Measurements from ENCODE around the gene HGS.
"Not testable (repeated sequence)": the region's sequence is repeated elsewhere in the genome, so short reads cannot be mapped to it uniquely, and the experiment has no call there.

HGS gene

DNA sequence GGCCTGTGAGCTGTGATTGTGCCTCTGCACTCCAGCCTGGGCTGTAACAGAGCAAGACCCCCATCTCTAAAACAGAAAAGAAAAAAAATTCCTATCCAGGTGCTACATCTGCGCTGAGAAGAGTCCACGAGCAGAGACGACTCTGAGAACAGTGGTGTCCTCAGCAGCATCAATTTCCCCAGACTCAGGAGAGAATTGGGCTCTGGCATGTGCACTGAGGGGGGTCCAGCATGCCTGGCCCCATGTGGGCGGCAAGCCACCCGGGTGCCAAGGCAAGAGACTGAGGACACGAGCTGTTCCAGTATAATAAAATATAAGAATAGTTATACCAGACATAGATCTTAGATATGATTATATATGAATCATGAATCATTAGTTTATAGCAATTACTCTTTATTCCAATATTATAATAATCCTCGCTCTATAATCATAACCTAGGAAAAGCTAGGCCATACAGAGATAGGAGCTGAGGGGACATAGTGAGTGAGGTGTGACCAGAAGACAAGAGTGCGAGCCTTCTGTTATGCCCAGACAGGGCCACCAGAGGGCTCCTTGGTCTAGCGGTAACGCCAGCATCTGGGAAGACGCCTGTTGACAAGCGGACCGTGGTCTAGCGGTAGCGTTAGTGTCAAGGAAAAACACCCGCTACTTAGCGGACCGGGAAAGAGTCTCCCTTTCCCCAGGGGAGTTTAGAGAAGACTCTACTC lies 8.1 kb upstream of the HGS start:
- H3K4me2 ChIP-seq (ENCODE audit: low read length); H3K4me3 ChIP-seq (ENCODE audit: low read length); H3K9me3 ChIP-seq (replicated peaks; ENCODE audit: low read length); H3K9ac ChIP-seq (ENCODE audit: low read depth, low read length); H3K27me3 ChIP-seq (ENCODE audit: control insufficient read depth, insufficient read depth, low read length); H3K4me1 ChIP-seq (ENCODE audit: control insufficient read depth, insufficient read depth, low read length): not testable (repeated sequence)
- H3K36me3 ChIP-seq (ENCODE audit: insufficient read depth, low read length) = peaks cover 36% of the 10 kb centered on the region

DNA sequence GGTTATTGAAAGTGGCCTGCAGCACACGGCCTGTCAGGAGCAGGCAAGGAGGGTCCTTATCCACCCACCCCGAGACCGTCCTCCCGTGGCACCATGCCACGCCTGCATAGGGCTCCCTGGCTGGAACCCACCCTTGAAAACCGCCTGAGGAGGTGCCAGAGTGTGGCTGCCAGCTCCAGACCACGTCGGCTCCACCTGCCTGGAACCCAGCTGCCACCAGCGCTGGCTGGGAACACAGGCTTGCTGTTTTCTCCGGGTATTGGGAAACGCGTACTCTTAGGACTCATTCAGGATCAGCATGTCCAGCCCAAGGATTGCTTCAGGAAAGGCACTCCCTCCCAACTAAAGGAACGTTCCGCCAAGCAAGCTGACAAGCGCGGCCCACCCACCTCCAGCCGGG lies 6.9 kb upstream of the HGS start:
- H3K9ac ChIP-seq (ENCODE audit: low read depth, low read length) = no peak overlapping the region
- H3K9me3 ChIP-seq (replicated peaks; ENCODE audit: low read length) = no peaks in the 10 kb centered on the region
- H3K36me3 ChIP-seq (ENCODE audit: insufficient read depth, low read length) = peaks cover 35% of the 10 kb centered on the region
- no peak overlapping the region for H3K4me2 ChIP-seq (ENCODE audit: low read length)
- H3K27me3 ChIP-seq (ENCODE audit: control insufficient read depth, insufficient read depth, low read length) = no peaks in the 10 kb centered on the region
- H3K4me3 ChIP-seq (ENCODE audit: low read length) = no peak overlapping the region
- H3K4me1 ChIP-seq (ENCODE audit: control insufficient read depth, insufficient read depth, low read length) = peaks cover 7% of the 10 kb centered on the region

GRCh38 chr17:81680150-81680549 lies 3.7 kb upstream of the HGS start:
- no peak overlapping the region for H3K4me3 ChIP-seq (ENCODE audit: low read length)
- H3K9ac ChIP-seq (ENCODE audit: low read depth, low read length) = no peak overlapping the region
- H3K36me3 ChIP-seq (ENCODE audit: insufficient read depth, low read length) = peaks cover 17% of the 10 kb centered on the region

GRCh38 chr17:81681672-81682071 lies 2.1 kb upstream of the HGS start:
- H3K4me3 ChIP-seq (ENCODE audit: low read length) = no peak overlapping the region
- no peak overlapping the region for H3K9ac ChIP-seq (ENCODE audit: low read depth, low read length)
- peak overlapping the region; percentile 92 for H3K4me2 ChIP-seq (ENCODE audit: low read length)
- H3K36me3 ChIP-seq (ENCODE audit: insufficient read depth, low read length) = peaks cover 31% of the 10 kb centered on the region
- H3K4me1 ChIP-seq (ENCODE audit: control insufficient read depth, insufficient read depth, low read length) = peaks cover 32% of the 10 kb centered on the region
- no peaks in the 10 kb centered on the region for H3K27me3 ChIP-seq (ENCODE audit: control insufficient read depth, insufficient read depth, low read length)
- no peaks in the 10 kb centered on the region for H3K9me3 ChIP-seq (replicated peaks; ENCODE audit: low read length)

More at GRCh38 chr17:81680150-81680549, 3.7 kb upstream of the HGS start:
- Histone ChIP-seq H3K9me3 (replicated peaks; ENCODE audit: low read length) (no peaks in the 10 kb centered on the region), H3K4me2 (ENCODE audit: low read length) (no peak overlapping the region), H3K4me1 (ENCODE audit: control insufficient read depth, insufficient read depth, low read length) (peaks cover 23% of the 10 kb centered on the region), H3K27me3 (ENCODE audit: control insufficient read depth, insufficient read depth, low read length) (no peaks in the 10 kb centered on the region)

- H3K4me2 ChIP-seq (ENCODE audit: low read length) = peak overlapping the region; percentile 92
- H3K4me1 ChIP-seq (ENCODE audit: control insufficient read depth, insufficient read depth, low read length) = peaks cover 32% of the 10 kb centered on the region
- H3K9me3 ChIP-seq (replicated peaks; ENCODE audit: low read length) = no peaks in the 10 kb centered on the region
- H3K27me3 ChIP-seq (ENCODE audit: control insufficient read depth, insufficient read depth, low read length) = no peaks in the 10 kb centered on the region
- peak overlapping the region; percentile 95 for H3K9ac ChIP-seq (ENCODE audit: low read depth, low read length)
- H3K36me3 ChIP-seq (ENCODE audit: insufficient read depth, low read length) = peaks cover 41% of the 10 kb centered on the region
- H3K4me3 ChIP-seq (ENCODE audit: low read length) = peak overlapping the region; percentile 86
Measured at GRCh38 chr17:81682565-81683207, 1.1 kb upstream of the HGS start.

DNA sequence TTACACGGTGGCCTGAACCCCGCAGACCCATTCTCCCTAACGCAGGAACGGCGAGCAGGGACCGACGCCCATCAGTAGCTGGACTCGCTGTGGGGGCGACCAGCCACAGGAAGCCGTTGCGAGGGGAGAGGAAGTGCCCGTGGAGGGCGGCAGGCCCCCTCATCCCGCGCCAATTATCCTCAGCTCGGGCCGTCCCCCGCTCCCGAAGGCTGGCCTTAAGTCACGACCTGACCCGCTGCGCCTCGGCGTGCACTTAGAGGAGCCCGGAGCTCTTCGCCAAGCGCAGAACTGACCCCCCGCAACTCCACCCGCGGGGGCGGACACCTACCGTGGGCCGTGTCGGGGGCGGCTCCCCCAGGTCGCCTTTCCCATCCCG lies 615 bp upstream of the HGS start:
- H3K4me2 ChIP-seq (ENCODE audit: low read length) = peak overlapping the region; percentile 92
- H3K4me3 ChIP-seq (ENCODE audit: low read length) = peak overlapping the region; percentile 86
- H3K4me1 ChIP-seq (ENCODE audit: control insufficient read depth, insufficient read depth, low read length) = peaks cover 32% of the 10 kb centered on the region
- no peaks in the 10 kb centered on the region for H3K27me3 ChIP-seq (ENCODE audit: control insufficient read depth, insufficient read depth, low read length)
- peak overlapping the region; percentile 95 for H3K9ac ChIP-seq (ENCODE audit: low read depth, low read length)
- H3K36me3 ChIP-seq (ENCODE audit: insufficient read depth, low read length) = peaks cover 46% of the 10 kb centered on the region
- no peaks in the 10 kb centered on the region for H3K9me3 ChIP-seq (replicated peaks; ENCODE audit: low read length)

GRCh38 chr17:81684442-81684911 lies 666 bp downstream of the HGS start:
- peak overlapping the region; percentile 77 for H3K4me3 ChIP-seq (ENCODE audit: low read length)
- H3K4me1 ChIP-seq (ENCODE audit: control insufficient read depth, insufficient read depth, low read length) = peaks cover 32% of the 10 kb centered on the region
- H3K9ac ChIP-seq (ENCODE audit: low read depth, low read length) = peak overlapping the region; percentile 98
- H3K4me2 ChIP-seq (ENCODE audit: low read length) = peak overlapping the region; percentile 95
- H3K36me3 ChIP-seq (ENCODE audit: insufficient read depth, low read length) = peaks cover 59% of the 10 kb centered on the region
- no peaks in the 10 kb centered on the region for H3K27me3 ChIP-seq (ENCODE audit: control insufficient read depth, insufficient read depth, low read length)
- H3K9me3 ChIP-seq (replicated peaks; ENCODE audit: low read length) = no peaks in the 10 kb centered on the region

GRCh38 chr17:81685108-81685507 lies 1.3 kb downstream of the HGS start:
- Histone ChIP-seq H3K36me3 (ENCODE audit: insufficient read depth, low read length) (peaks cover 61% of the 10 kb centered on the region), H3K4me1 (ENCODE audit: control insufficient read depth, insufficient read depth, low read length) (peaks cover 32% of the 10 kb centered on the region), H3K4me2 (ENCODE audit: low read length) (peak overlapping the region; percentile 95), H3K27me3 (ENCODE audit: control insufficient read depth, insufficient read depth, low read length) (no peaks in the 10 kb centered on the region), H3K9ac (ENCODE audit: low read depth, low read length) (peak overlapping the region; percentile 98), H3K9me3 (replicated peaks; ENCODE audit: low read length) (no peaks in the 10 kb centered on the region), H3K4me3 (ENCODE audit: low read length) (peak overlapping the region; percentile 77)

GRCh38 chr17:81686614-81687013 lies 2.8 kb downstream of the HGS start:
- H3K4me3 ChIP-seq (ENCODE audit: low read length) = no peak overlapping the region
- no peaks in the 10 kb centered on the region for H3K27me3 ChIP-seq (ENCODE audit: control insufficient read depth, insufficient read depth, low read length)
- no peak overlapping the region for H3K4me2 ChIP-seq (ENCODE audit: low read length)
- H3K36me3 ChIP-seq (ENCODE audit: insufficient read depth, low read length) = peaks cover 66% of the 10 kb centered on the region
- H3K9ac ChIP-seq (ENCODE audit: low read depth, low read length) = no peak overlapping the region
- peaks cover 28% of the 10 kb centered on the region for H3K4me1 ChIP-seq (ENCODE audit: control insufficient read depth, insufficient read depth, low read length)
- no peaks in the 10 kb centered on the region for H3K9me3 ChIP-seq (replicated peaks; ENCODE audit: low read length)

- H3K27me3 ChIP-seq (ENCODE audit: control insufficient read depth, insufficient read depth, low read length) = no peaks in the 10 kb centered on the region
Measured at GRCh38 chr17:81687770-81688541, 4.1 kb downstream of the HGS start.

DNA sequence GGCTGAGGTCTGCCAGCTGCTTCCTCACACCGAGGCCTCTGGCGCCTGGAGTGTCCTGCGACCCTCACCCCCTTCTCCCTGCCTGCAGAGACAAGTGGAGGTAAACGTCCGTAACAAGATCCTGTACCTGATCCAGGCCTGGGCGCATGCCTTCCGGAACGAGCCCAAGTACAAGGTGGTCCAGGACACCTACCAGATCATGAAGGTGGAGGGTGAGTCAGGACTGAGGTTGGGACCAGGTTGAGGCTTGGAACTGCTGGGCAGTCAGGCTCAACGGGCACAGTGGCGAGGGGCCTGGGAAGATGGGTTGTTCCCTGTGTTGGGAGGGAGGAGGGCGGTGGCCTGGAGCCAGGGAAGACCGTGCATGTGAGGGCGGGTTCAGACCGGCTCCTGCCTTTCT lies 4.8 kb downstream of the HGS start:
- Histone ChIP-seq H3K9me3 (replicated peaks; ENCODE audit: low read length) (no peaks in the 10 kb centered on the region), H3K27me3 (ENCODE audit: control insufficient read depth, insufficient read depth, low read length) (no peaks in the 10 kb centered on the region), H3K36me3 (ENCODE audit: insufficient read depth, low read length) (peaks cover 81% of the 10 kb centered on the region), H3K4me2 (ENCODE audit: low read length) (no peak overlapping the region), H3K9ac (ENCODE audit: low read depth, low read length) (no peak overlapping the region), H3K4me3 (ENCODE audit: low read length) (no peak overlapping the region), H3K4me1 (ENCODE audit: control insufficient read depth, insufficient read depth, low read length) (peaks cover 16% of the 10 kb centered on the region)

More at GRCh38 chr17:81687770-81688541, 4.1 kb downstream of the HGS start:
- Histone ChIP-seq H3K4me3 (ENCODE audit: low read length) (no peak overlapping the region), H3K4me2 (ENCODE audit: low read length) (no peak overlapping the region), H3K9ac (ENCODE audit: low read depth, low read length) (no peak overlapping the region), H3K9me3 (replicated peaks; ENCODE audit: low read length) (no peaks in the 10 kb centered on the region), H3K36me3 (ENCODE audit: insufficient read depth, low read length) (peaks cover 77% of the 10 kb centered on the region), H3K4me1 (ENCODE audit: control insufficient read depth, insufficient read depth, low read length) (peaks cover 16% of the 10 kb centered on the region)

Data from skeletal muscle satellite cell (primary cell).